Globus pallidus (tissue), 1 donor: ENCODE results near the gene DST.

Source experiments
- DNase-seq: peaks from one replicate; pipeline ENCODE4 v3.0.0-alpha.2; 2015; ENCODE audit warnings: low spot score

The DST gene

DNA sequence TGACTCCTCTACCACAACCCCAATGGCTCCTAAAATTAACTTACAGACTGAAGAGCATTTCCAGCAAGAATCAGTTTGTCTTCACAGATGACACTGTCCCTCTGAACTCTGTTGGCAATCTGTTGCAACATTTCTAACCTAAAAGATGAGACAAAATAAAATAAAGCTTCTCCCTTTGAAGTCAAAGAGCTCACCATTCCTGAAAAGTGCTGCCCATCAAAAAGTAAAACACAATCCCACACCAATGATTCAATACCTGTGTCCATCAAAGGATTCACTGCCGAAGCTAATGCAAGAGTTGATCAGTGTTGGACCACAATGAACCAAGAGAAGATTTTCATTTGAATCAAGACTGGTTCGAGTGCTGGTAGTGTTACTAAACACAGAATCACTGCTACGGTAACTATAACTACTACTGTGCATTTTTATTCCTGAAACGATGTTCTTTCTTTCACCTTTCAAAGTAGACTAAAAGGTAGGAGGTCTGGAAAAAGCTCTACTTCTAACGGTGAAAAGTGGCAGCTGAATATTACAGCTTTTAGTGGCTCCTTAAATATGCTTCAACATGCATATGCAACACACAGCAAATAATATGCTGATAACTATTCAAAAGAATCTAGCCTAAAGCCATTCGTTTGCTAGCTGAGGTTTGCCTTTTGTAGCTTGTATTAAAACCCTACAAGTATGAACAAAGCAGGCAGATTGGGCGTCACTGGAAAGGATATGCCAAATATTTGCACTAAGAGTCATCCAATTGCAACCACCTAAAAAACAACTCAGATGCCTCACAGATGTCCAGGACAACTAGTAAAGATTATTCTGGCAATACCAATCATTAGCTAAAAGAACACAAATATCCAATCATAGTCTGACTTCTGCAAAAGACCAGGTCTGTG, at the start of gene DST:
DST (minus strand) TSS at position 524 of the 896 bp plus-strand sequence.
- no peak for DNase-seq

- no peak for DNase-seq
These were observed 49.1 kb upstream of the DST start for GRCh38 chr6:56691814-56692213.

GRCh38 chr6:56691286-56691595, 48.6 kb upstream of the DST start:
- no peak for DNase-seq

DNA sequence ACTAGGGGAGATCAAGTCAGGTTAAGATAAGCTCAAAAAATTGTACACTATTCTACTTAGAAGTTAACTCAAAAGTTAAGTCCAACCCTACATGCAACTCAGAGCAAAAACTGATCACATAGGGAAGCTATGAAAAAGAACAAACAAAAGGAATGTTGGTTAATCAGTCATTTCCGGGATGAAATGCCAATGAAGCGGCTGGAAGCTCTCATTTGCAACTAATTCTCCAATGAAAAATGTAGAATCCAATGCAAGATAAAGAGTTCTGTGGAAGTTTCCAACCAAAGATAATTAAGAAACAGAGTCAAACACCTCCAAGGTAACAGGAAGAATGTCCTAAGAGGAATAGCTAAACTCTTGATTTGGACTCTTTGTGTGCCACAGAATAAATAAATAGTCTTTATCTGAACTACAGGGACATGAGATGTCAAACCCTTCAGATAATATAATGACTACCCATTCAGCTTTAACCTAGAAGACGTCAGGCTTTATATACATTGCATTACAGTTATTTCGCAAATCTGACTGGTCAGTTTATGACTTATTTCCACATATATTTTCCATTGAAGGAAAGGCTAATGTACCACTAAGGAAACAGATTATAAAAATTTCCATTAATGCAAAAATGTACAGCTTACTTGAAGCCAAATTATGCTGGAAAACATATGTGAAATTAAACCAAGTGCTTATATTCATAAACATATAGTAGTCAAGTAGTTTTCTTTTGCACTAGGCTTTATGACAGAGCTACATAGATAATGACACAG, 48.0 kb upstream of the DST start:
- peak; percentile 63 for DNase-seq

- no peak for DNase-seq
These were observed 47.0 kb upstream of the DST start for GRCh38 chr6:56689663-56690062.

DNA sequence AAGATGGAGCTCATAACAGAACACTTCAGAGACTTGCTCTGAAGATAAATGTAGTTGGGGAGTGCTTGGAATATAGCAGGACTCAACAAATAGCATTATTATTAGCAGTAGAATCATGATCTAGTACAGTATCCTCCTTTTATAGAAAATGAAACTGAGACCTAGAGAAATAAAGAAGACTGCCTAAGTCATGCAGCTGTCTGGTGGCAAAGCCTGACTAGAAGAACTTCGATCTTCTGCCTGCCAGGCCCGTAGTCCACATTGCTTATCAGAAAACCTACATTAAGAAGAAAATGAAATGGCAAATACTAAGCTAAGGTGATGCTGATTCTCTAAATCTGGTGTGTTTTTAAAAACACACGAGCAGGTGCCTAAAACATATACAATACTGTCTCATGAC, 46.4 kb upstream of the DST start:
- DNase-seq = no peak

DNA sequence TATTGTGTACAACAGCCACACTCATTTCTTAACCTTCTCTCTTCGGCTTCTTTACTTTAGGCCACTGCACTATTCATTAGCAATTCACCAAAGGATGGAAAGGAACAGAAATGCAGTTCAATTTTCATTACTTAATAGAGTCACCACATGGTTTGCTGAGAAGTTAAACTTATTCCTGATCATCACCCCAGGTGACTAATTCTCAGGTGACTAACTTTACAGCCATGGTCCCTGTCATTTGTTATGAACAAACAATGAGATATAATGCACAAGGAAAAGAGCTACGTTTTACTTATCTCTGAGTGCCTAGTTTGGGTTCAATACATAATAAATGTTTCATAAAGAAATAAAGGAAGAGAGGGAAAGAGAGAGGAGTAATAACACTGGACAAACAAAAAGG, 45.8 kb upstream of the DST start:
- DNase-seq = no peak

DNA sequence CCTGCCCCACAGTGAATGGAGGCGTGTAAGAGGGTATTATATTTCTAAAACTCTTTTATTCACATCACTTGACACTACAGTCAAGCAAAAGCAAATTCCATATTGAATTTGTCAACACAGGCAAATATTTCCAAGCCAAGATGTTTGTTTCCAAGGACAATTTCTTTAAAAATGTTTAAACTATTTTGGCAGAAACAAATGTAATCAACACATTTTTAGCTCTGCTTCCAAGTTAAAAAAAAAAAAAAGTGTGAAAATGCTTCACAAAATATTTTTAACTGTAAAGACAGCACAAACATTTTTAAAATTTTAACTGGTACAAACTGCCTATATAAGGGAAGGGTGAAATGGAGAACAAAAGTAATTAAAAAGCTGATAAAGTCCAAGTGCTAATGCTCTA, 44.9 kb upstream of the DST start:
- DNase-seq = no peak

- DNase-seq = no peak
These were observed 43.7 kb upstream of the DST start for GRCh38 chr6:56686429-56686828.

- no peak for DNase-seq
These were observed 43.3 kb upstream of the DST start for GRCh38 chr6:56685994-56686393.

DNA sequence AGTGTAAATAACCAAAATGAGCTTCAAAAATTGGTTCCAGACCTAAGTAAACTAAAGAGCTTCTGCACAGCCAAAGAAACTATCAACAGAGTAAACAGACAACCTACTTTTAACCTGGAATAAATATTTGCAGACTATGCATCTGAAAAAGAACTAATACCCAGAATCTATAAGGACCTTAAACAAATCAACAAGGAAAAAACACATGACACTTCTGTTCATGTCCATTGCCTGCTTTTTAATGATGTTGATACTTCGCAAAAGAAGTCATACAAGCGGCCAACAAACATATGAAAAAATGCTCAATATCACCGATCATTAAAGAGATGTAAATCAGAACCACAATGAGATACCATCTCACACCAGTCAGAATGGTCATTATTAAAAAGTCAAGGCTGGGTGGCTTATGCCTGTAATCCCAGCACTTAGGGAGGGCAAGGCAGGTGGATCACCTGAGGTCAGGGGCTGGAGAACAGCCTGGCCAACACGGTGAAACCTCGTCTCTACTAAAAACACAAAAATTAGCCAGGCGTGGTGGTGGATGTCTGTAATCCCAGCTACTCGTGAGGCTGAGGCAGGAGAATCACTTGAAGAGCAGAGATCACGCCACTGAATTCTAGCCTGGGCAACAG, 42.5 kb upstream of the DST start:
- DNase-seq = no peak

GRCh38 chr6:56684342-56685101, 41.8 kb upstream of the DST start:
- no peak for DNase-seq

DNA sequence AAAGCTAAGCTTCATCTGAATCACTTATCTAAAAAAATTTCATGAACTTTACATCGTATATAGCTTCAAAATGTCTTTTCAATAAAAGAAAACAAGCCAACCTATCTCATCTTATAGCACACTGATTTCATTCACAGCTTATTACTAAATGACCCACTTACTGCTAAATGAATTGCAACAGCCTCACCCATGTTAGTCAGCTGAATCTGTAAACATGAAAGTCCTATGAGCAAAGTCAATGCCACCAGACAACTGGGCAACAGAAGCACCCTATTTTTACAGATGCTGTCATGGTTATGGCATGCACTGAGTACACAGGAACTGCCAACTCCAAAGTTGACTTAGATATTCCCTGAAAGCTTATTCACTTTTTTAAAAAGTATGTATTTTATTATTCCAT, 41.2 kb upstream of the DST start:
- no peak for DNase-seq

GRCh38 chr6:56682635-56683034, 39.9 kb upstream of the DST start:
- DNase-seq = peak; percentile 60

DNA sequence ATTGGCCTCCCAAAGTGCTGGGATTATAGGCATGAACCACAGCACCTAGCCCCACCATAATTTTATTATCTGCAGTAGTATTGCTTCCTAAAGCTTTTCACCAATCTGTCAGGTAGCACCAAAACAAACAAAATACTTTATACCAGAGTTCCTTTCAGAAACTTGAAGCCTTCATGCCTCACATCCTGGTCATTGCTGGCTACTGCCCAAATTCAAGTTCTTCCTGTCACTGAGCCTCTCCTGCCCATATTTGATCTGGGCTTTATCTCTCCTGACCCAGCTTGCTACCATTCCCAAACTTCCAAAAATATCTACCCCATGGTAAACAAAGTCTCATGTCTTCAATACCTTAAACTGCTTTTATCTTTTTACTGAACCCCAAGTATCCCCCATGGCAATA, 34.9 kb upstream of the DST start:
- DNase-seq = no peak

GRCh38 chr6:56671651-56672461, 29.2 kb upstream of the DST start:
- DNase-seq = peak; percentile 93

GRCh38 chr6:56671160-56671559, 28.5 kb upstream of the DST start:
- no peak for DNase-seq

GRCh38 chr6:56669041-56669440, 26.4 kb upstream of the DST start:
- no peak for DNase-seq

- DNase-seq = no peak
These were observed 25.5 kb upstream of the DST start for GRCh38 chr6:56668158-56668557.

- DNase-seq = no peak
These were observed 24.6 kb upstream of the DST start for GRCh38 chr6:56667336-56667735.

DNA sequence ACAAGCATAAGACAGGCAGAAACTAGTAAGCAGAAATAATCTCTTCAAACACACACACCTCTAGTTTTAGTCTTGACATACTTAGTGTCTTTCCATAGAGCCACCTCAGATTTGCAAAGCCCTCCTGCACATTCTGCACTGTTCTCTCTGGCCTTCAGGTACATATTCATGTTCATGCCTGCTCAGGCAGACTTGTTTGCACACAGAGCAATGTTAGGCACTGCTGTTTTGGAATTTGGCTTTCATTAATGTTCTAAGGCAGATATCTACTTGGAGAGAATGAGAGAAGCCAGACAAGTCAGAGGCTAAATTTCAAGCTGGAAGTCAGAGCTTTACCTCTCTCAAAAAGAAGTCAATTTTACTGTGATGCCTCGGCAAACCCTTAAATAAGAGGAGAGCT, 21.3 kb upstream of the DST start:
- no peak for DNase-seq
